GM23248 (cell line): Measurements from ENCODE around the gene ITPKB. TPM values are rescaled to one million over a fixed set of nuclear protein-coding genes. Genes with fewer than 3 reads are reported as not detected.

Experiments
- DNase-seq: peaks from one replicate; pipeline ENCODE4 v3.0.0-alpha.2; 2015
- H2AFZ ChIP-seq: fragments of 200-600 bp; sonication (generic); 2 replicates; pipeline ENCODE4 v1.6.1; 2016; ENCODE audit warnings: antibody characterized with exemption
- H3F3A ChIP-seq: fragments of 200-600 bp; sonication (generic); 2 replicates; pipeline ENCODE4 v1.6.1; 2016; ENCODE audit warnings: mild to moderate bottlenecking, antibody characterized with exemption, mixed run types; ENCODE audit not compliant: insufficient read depth
- H3K27ac ChIP-seq: fragments of 200-600 bp; sonication (generic); 2 replicates; pipeline ENCODE4 v1.5.1; 2016; ENCODE audit warnings: mild to moderate bottlenecking
- H3K27me3 ChIP-seq: fragments of 200-600 bp; sonication (generic); replicated peaks from 2 replicates; pipeline ENCODE4 v1.6.1; 2016; ENCODE audit warnings: mild to moderate bottlenecking; ENCODE audit not compliant: insufficient read depth
- H3K36me3 ChIP-seq: fragments of 200-600 bp; sonication (generic); 2 replicates; pipeline ENCODE4 v1.6.1; 2016; ENCODE audit warnings: low read depth, mild to moderate bottlenecking
- H3K4me1 ChIP-seq: fragments of 200-600 bp; sonication (generic); 2 replicates; pipeline ENCODE4 v1.6.1; 2016; ENCODE audit warnings: mild to moderate bottlenecking; ENCODE audit not compliant: insufficient read depth
- H3K4me2 ChIP-seq: fragments of 200-600 bp; sonication (generic); one replicate; pipeline ENCODE4 v1.6.1; 2016; ENCODE audit warnings: mild to moderate bottlenecking; ENCODE audit not compliant: unreplicated experiment
- H3K4me3 ChIP-seq: fragments of 200-600 bp; sonication (generic); 2 replicates; pipeline ENCODE4 v1.5.1; 2016; ENCODE audit warnings: mild to moderate bottlenecking
- H3K79me2 ChIP-seq: fragments of 200-600 bp; sonication (generic); 2 replicates; pipeline ENCODE4 v1.6.1; 2016; ENCODE audit warnings: mild to moderate bottlenecking; ENCODE audit not compliant: insufficient read depth
- H3K9ac ChIP-seq: fragments of 200-600 bp; sonication (generic); 2 replicates; pipeline ENCODE4 v1.6.1; 2016; ENCODE audit warnings: mild to moderate bottlenecking
- H3K9me2 ChIP-seq: fragments of 200-600 bp; sonication (generic); 2 replicates; pipeline ENCODE4 v1.6.1; 2016; ENCODE audit warnings: mixed run types, mild to moderate bottlenecking, moderate library complexity; ENCODE audit not compliant: insufficient read depth
- H3K9me3 ChIP-seq: fragments of 200-600 bp; sonication (generic); one replicate; pipeline ENCODE4 v1.6.1; 2017; ENCODE audit warnings: low read depth
- H4K20me1 ChIP-seq: fragments of 200-600 bp; sonication (generic); 2 replicates; pipeline ENCODE4 v1.6.0; 2016; ENCODE audit not compliant: insufficient read depth
- EZH2 ChIP-seq: fragments of 200-600 bp; sonication (generic); IDR thresholded peaks from 2 replicates; pipeline ENCODE4 v1.6.1; 2018; ENCODE audit warnings: antibody characterized with exemption, mild to moderate bottlenecking; ENCODE audit not compliant: insufficient read depth, poor library complexity, severe bottlenecking
- EZH2phosphoT487 ChIP-seq: fragments of 200-600 bp; sonication (generic); IDR thresholded peaks from 2 replicates; pipeline ENCODE4 v1.6.1; 2018; ENCODE audit warnings: antibody characterized with exemption, moderate library complexity, mild to moderate bottlenecking, low read depth; ENCODE audit not compliant: insufficient read depth
- WGBS, 2 experiments: methylation state at CpG; one replicate each; pipeline ENCODE4 v1.1.6; 2015 to 2017; ENCODE audit warnings: low lambda C conversion rate in 2 of 2, low coverage in 1 of 2; ENCODE audit errors: missing lambda C conversion rate in 2 of 2; 5-methylcytosine and 5-hydroxymethylcytosine counted together
- in situ Hi-C: fragments of 300-500 bp; cut with MboI; formaldehyde crosslinking; loops from 2 replicates; pipeline ENCODE4 v1.15.0; 2020
- polyA plus RNA-seq: library from polyadenylated mRNA; unstranded; fragments of >200 nt; fragmentation: Nextera tagmentation; extraction: Ambion mirVana; gene quantifications from 2 replicates; pipeline ENCODE4 v1.2.1, GENCODE V29; 2016
- total RNA-seq: library from RNA; depleted of rRNA; stranded (reverse); fragments of >200 nt; shearing (Covaris generic); gene quantifications from 2 replicates; pipeline ENCODE4 v1.2.3, GENCODE V29; 2014

Gene ITPKB
- total and polyA plus RNA-seq, 2 experiments from 2014 or later: 0.26 to 0.86 TPM

- no peak for DNase-seq
- 87 to 88% methylated on average over 19 of the region's 19 CpGs for WGBS, 2 experiments
- H3K27ac ChIP-seq: no peak overlapping the region
Measured at GRCh38 chr1:226712742-226713419, 26.2 kb downstream of the ITPKB start.

GRCh38 chr1:226711976-226712741 lies 26.9 kb downstream of the ITPKB start:
- no peaks in the 10 kb centered on the region for H3K36me3 ChIP-seq
- no peaks in the 10 kb centered on the region for H3K79me2 ChIP-seq
- no peaks in the 10 kb centered on the region for H3K27me3 ChIP-seq
- no peak overlapping the region for H3K27ac ChIP-seq
- H3K9ac ChIP-seq: no peak overlapping the region
- 76 to 77% methylated on average over 21 of the region's 21 CpGs for WGBS, 2 experiments
- H3K4me2 ChIP-seq: no peak overlapping the region
- no peaks in the 10 kb centered on the region for H3K9me3 ChIP-seq
- H3K9me2 ChIP-seq: no peaks in the 10 kb centered on the region
- DNase-seq: no peak
- no peak overlapping the region for H2AFZ ChIP-seq
- in situ Hi-C loops: no loop called here
- TF ChIP-seq EZH2: no peak
- no peak for TF ChIP-seq EZH2phosphoT487
- peaks cover 10% of the 10 kb centered on the region for H3K4me1 ChIP-seq
- no peak overlapping the region for H3K4me3 ChIP-seq
- no peaks in the 10 kb centered on the region for H4K20me1 ChIP-seq
- peaks cover 17% of the 10 kb centered on the region for H3F3A ChIP-seq

More at GRCh38 chr1:226712742-226713419, 26.2 kb downstream of the ITPKB start:
- peaks cover 14% of the 10 kb centered on the region for H3F3A ChIP-seq
- H3K9me3 ChIP-seq: no peaks in the 10 kb centered on the region
- no peaks in the 10 kb centered on the region for H3K9me2 ChIP-seq
- no peaks in the 10 kb centered on the region for H3K79me2 ChIP-seq
- H4K20me1 ChIP-seq: no peaks in the 10 kb centered on the region
- H3K36me3 ChIP-seq: no peaks in the 10 kb centered on the region
- in situ Hi-C loops: no loop called here
- H3K9ac ChIP-seq: no peak overlapping the region
- no peaks in the 10 kb centered on the region for H3K27me3 ChIP-seq
- no peak overlapping the region for H2AFZ ChIP-seq
- peaks cover 10% of the 10 kb centered on the region for H3K4me1 ChIP-seq
- no peak overlapping the region for H3K4me2 ChIP-seq
- no peak overlapping the region for H3K4me3 ChIP-seq
- TF ChIP-seq EZH2: no peak
- TF ChIP-seq EZH2phosphoT487: no peak

- Histone ChIP-seq H2AFZ (no peak overlapping the region), H3K27me3 (no peaks in the 10 kb centered on the region), H3K9ac (no peak overlapping the region), H3K4me2 (no peak overlapping the region), H3K4me1 (peaks cover 10% of the 10 kb centered on the region), H3F3A (peaks cover 17% of the 10 kb centered on the region), H4K20me1 (no peaks in the 10 kb centered on the region), H3K36me3 (no peaks in the 10 kb centered on the region), H3K79me2 (no peaks in the 10 kb centered on the region), H3K27ac (no peak overlapping the region), H3K9me2 (no peaks in the 10 kb centered on the region), H3K9me3 (no peaks in the 10 kb centered on the region), H3K4me3 (no peak overlapping the region)
- no peak for DNase-seq
- 89% methylated on average over 6 of the region's 6 CpGs for WGBS, 2 experiments
- TF ChIP-seq EZH2 (no peak), EZH2phosphoT487 (no peak)
- in situ Hi-C loops: no loop called here
Measured at GRCh38 chr1:226710501-226710900, 28.6 kb downstream of the ITPKB start.

- no peaks in the 10 kb centered on the region for H4K20me1 ChIP-seq
- H3K27ac ChIP-seq: no peak overlapping the region
- 86 to 89% methylated on average over 4 of the region's 4 CpGs for WGBS, 2 experiments
Measured at GRCh38 chr1:226709953-226710352, 29.1 kb downstream of the ITPKB start.

More at GRCh38 chr1:226709953-226710352, 29.1 kb downstream of the ITPKB start:
- H3K9me2 ChIP-seq: no peaks in the 10 kb centered on the region
- no peak overlapping the region for H3K4me3 ChIP-seq
- H3K4me2 ChIP-seq: no peak overlapping the region
- H3F3A ChIP-seq: peaks cover 17% of the 10 kb centered on the region
- in situ Hi-C loops: no loop called here
- peaks cover 10% of the 10 kb centered on the region for H3K4me1 ChIP-seq
- no peaks in the 10 kb centered on the region for H3K27me3 ChIP-seq
- no peaks in the 10 kb centered on the region for H3K9me3 ChIP-seq
- H2AFZ ChIP-seq: no peak overlapping the region
- no peak overlapping the region for H3K9ac ChIP-seq
- no peak for TF ChIP-seq EZH2phosphoT487
- no peak for TF ChIP-seq EZH2
- DNase-seq: no peak
- no peaks in the 10 kb centered on the region for H3K79me2 ChIP-seq
- H3K36me3 ChIP-seq: no peaks in the 10 kb centered on the region
